Mucosa of rectum (tissue), 2 donors: ENCODE results near the gene XYLT1.

Experiments
- H3K27ac ChIP-seq, 2 donors: one replicate each; pipeline ENCODE4 v1.7.0; 2013; ENCODE audit warnings: inconsistent platforms in 2 of 2, low read depth in 2 of 2, low read length in 2 of 2
- H3K27me3 ChIP-seq, 2 donors: one replicate each; pipeline ENCODE4 v1.7.0; 2013; ENCODE audit warnings: low read length in 2 of 2; ENCODE audit not compliant: control insufficient read depth in 2 of 2, insufficient read depth in 2 of 2
- H3K36me3 ChIP-seq, 2 donors: one replicate each; pipeline ENCODE4 v1.7.0; 2013; ENCODE audit warnings: low read length in 2 of 2; ENCODE audit not compliant: control insufficient read depth in 2 of 2, insufficient read depth in 2 of 2
- H3K4me1 ChIP-seq, 2 donors: one replicate each; pipeline ENCODE4 v1.7.0; 2013; ENCODE audit warnings: low read length in 2 of 2, mild to moderate bottlenecking in 1 of 2; ENCODE audit not compliant: control insufficient read depth in 2 of 2, insufficient read depth in 2 of 2
- H3K4me3 ChIP-seq, 2 donors: one replicate each; pipeline ENCODE4 v1.7.0; 2013; ENCODE audit warnings: low read length in 2 of 2
- H3K9ac ChIP-seq, 2 donors: one replicate each; pipeline ENCODE4 v1.7.0; 2013; ENCODE audit warnings: low read length in 2 of 2, low read depth in 1 of 2, mild to moderate bottlenecking in 1 of 2
- H3K9me3 ChIP-seq, 2 donors: one replicate each; pipeline ENCODE4 v1.7.0; 2013; ENCODE audit warnings: low read length in 2 of 2; ENCODE audit not compliant: control insufficient read depth in 2 of 2
- donor health status: healthy.
- donor health status: Normal muscosa, but diverticular disease.

The XYLT1 gene

DNA sequence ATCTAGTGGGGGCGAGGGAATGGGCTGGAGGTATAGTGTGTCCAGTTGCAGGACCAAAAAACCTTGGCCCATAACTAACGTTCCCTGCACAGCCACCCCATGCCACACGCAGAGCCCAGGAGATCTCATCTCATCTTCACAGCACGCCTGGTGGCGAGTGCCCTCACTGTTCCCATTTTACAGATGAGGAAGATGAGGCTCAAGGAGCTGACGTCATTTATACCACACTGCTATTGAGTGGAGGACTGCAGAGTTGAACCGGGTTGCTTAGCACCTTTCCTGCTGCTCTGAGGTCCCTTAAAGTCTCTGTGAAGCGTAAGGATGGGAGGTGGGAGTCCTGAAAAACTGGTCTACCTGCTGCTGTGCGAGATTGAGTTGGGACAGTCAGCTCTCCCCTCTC, 172.5 kb downstream of the XYLT1 start:
- Histone ChIP-seq H3K4me1 (peaks cover 12 to 17% of the 10 kb centered on the region in 2 donors), H3K27ac (no peak overlapping the region), H3K4me3 (no peak overlapping the region), H3K36me3 (no peaks in the 10 kb centered on the region), H3K27me3 (no peaks in the 10 kb centered on the region), H3K9me3 (no peaks in the 10 kb centered on the region), H3K9ac (no peak overlapping the region)

DNA sequence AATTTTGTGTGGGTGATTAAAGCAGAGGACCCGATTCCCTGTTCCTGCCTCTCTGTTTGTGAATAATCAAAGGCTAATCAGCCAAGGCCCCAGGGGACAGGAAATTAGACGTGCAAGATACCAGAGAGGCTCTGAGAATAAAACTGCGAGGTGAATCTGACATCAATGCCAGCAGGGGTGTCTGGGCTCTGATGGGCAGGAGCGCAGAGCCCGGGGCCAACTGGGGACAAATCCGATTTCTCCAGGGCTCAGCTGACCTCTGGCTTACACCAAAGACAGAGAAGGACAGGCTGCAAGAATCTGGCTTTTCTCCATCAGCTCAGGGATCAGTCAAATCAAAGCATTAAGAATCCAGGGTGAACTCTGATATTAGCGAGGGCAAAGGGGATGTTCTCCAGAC, 174.3 kb downstream of the XYLT1 start:
- H3K27me3 ChIP-seq: no peaks in the 10 kb centered on the region
- no peak overlapping the region for H3K4me3 ChIP-seq
- no peaks in the 10 kb centered on the region for H3K4me1 ChIP-seq
- H3K9ac ChIP-seq: no peak overlapping the region
- H3K36me3 ChIP-seq: no peaks in the 10 kb centered on the region
- H3K9me3 ChIP-seq: no peaks in the 10 kb centered on the region
- H3K27ac ChIP-seq: no peak overlapping the region

DNA sequence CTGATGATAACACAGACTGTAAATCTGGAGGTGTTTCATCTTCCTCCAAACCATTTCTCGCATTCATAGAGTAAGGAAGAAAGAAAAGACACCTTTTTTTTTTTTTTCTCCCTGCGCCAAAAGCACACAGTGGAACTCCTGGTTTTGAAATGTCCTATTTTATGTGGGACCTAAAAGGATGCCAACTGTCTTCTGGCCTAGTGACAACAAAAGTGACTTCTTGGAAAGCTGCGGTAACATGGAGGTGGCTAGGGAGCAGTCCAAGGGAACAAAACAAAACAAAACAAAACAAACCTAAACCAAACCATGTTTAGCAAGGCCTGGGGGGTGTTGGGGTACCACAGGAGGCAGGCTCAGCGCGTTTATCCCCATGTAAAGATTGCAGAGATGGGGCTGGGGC, 174.8 kb downstream of the XYLT1 start:
- no peak overlapping the region for H3K9ac ChIP-seq
- H3K4me3 ChIP-seq: no peak overlapping the region
- H3K36me3 ChIP-seq: no peaks in the 10 kb centered on the region
- H3K9me3 ChIP-seq: no peaks in the 10 kb centered on the region
- no peaks in the 10 kb centered on the region for H3K27me3 ChIP-seq
- H3K27ac ChIP-seq: no peak overlapping the region
- H3K4me1 ChIP-seq: peaks cover 0 to 3% of the 10 kb centered on the region in 2 donors

DNA sequence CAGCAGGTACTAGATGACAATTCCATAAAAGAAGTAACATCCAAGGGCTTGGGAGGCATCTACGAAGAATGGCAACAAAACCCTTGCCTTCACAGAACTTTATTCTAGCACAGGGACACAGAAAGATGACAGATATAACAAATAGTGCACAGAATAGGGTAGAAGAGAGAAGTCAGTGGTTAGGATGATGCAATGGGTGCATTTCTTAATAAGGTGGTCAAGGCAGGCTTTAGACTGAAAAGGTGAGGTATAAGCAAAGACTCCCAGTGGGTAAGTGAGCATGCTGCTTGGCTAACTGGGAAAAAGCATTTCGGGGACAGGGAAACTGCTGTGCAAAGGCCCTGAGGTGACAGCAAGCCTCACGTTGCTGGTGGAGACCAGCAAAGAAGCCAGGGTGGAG, 175.9 kb downstream of the XYLT1 start:
- Histone ChIP-seq H3K27me3 (no peaks in the 10 kb centered on the region), H3K4me1 (peaks cover 0 to 3% of the 10 kb centered on the region in 2 donors), H3K9ac (no peak overlapping the region), H3K4me3 (no peak overlapping the region), H3K36me3 (no peaks in the 10 kb centered on the region), H3K9me3 (no peaks in the 10 kb centered on the region), H3K27ac (no peak overlapping the region)

DNA sequence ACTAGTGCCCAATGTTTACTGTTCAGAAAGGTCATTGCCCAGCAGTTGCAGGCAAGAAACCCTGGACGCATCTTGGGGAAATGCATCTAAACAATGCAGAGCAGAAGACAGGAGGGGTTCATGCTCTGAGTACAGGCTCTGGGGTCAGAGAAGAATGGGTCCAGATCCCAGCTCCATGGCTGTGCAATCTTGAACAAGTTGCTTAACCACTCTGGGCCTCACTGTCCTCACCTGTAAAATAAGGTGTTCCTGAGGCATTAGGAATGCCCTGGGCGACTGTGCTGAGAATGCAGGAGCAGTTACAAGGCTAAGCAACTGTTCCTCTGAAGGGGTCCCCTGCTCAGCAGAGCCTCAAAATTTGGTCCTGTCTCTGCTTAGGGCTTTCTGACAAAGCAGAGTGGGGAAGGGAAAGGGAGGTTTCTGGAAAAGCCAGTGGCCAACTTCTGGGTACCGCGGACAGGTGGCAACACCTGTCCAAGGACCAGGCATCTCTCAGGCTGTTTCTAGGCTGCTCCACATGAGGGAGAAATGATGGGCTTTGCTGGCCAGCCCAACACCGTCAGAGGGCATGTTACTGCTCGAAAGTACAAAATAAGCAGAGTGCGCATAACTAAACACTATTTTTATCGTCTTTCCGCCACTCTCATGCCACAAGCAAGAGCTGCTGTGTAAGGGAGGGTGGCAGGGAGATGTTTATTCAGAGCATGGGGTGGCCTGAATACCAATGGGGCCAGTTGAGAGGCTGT, 176.8 kb downstream of the XYLT1 start:
- H3K9ac ChIP-seq: no peak overlapping the region
- H3K4me1 ChIP-seq: peaks cover 0 to 3% of the 10 kb centered on the region in 2 donors
- H3K9me3 ChIP-seq: no peaks in the 10 kb centered on the region
- no peaks in the 10 kb centered on the region for H3K27me3 ChIP-seq
- no peak overlapping the region for H3K27ac ChIP-seq
- no peak overlapping the region for H3K4me3 ChIP-seq
- H3K36me3 ChIP-seq: no peaks in the 10 kb centered on the region

DNA sequence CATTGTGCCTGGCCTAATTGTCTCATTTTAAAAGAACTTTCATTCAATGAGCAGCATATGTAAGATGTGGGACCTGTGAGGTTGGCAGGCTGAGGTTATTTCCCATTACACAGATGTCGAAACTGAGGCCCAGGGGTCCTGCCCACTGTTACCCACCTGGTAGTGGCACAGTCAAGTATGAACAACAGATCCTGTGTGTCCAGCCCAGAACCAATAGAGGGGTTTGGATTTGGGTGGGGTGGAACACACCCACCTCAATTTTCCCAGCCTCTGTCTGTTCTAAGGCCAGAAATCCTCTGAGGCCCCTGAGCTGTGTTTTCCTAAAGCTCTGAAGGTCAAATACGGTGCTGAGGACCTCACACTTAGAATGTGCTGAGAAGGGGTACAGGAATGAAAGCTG, 179.5 kb downstream of the XYLT1 start:
- no peaks in the 10 kb centered on the region for H3K36me3 ChIP-seq
- no peaks in the 10 kb centered on the region for H3K27me3 ChIP-seq
- no peak overlapping the region for H3K4me3 ChIP-seq
- no peak overlapping the region for H3K27ac ChIP-seq
- peaks cover 0 to 3% of the 10 kb centered on the region in 2 donors for H3K4me1 ChIP-seq
- H3K9ac ChIP-seq: no peak overlapping the region
- H3K9me3 ChIP-seq: no peaks in the 10 kb centered on the region

DNA sequence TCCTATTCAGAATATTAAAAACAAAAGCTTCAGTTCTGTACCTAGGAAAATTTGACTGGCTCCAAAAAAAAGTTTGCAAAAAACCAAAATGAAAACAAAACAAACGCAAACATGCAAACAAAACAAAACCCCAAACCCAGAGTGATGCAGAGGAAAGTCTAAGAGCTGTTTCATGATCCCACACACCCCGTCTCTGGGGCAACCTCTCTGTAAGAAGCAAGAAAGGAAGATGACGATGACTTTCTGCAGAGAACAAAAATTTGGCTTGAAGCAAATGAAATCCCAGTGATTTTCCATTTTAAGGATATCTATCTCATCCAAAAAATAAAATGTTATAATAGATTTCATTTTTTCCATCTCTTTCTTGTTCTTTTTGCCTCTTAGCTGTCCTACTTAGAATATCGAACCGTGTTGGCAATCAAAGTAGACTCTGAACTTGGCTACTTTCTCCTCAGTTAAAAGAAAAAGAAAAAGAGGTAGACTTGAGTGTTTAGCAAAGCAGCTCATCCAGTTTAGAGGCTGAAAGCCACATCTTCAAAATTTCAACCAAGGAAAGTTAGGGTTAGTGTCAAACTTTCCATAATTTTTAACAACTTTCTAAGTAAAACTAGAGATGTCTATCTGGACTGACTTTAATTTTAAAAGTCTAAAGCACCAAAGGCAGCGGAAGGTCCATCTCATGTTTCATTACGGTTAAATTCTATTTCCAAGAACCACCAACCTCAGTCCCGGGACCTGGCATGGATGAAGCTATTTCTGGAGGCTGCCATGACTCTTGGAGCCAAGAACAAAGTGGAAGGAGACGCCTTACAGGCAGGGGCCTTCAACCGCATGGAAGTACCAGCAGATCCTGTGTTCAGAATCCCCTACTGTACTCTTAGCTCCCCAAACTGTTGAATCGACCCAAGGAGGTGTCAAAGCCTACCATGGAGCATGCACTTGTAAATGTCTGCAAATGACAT, 180.8 kb downstream of the XYLT1 start:
- H3K4me3 ChIP-seq: no peak overlapping the region
- H3K9me3 ChIP-seq: no peaks in the 10 kb centered on the region
- no peak overlapping the region for H3K27ac ChIP-seq
- no peaks in the 10 kb centered on the region for H3K36me3 ChIP-seq
- no peak overlapping the region for H3K9ac ChIP-seq
- peaks cover 0 to 3% of the 10 kb centered on the region in 2 donors for H3K4me1 ChIP-seq
- no peaks in the 10 kb centered on the region for H3K27me3 ChIP-seq

DNA sequence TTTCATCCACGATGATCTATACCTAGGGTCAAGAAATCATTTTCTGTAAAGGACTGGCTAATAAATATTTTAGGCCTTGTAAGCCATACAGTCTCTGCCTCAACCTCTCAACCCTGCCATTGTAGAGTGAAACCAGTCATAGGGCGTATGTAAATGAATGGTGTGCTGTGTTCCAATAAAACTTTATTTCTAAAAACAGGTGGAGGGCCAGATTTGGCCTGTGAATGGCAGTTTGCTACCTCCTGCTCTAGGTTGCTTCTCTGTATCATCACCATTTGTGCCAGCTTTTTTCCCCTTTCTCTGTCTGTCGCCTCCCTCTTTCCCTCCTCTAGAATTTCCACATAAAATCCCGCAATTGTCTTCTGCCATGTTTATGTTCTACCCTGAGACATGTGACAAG, 181.7 kb downstream of the XYLT1 start:
- Histone ChIP-seq H3K4me1 (peaks cover 0 to 3% of the 10 kb centered on the region in 2 donors), H3K27me3 (no peaks in the 10 kb centered on the region), H3K36me3 (no peaks in the 10 kb centered on the region), H3K9ac (no peak overlapping the region), H3K4me3 (no peak overlapping the region), H3K27ac (no peak overlapping the region), H3K9me3 (no peaks in the 10 kb centered on the region)

DNA sequence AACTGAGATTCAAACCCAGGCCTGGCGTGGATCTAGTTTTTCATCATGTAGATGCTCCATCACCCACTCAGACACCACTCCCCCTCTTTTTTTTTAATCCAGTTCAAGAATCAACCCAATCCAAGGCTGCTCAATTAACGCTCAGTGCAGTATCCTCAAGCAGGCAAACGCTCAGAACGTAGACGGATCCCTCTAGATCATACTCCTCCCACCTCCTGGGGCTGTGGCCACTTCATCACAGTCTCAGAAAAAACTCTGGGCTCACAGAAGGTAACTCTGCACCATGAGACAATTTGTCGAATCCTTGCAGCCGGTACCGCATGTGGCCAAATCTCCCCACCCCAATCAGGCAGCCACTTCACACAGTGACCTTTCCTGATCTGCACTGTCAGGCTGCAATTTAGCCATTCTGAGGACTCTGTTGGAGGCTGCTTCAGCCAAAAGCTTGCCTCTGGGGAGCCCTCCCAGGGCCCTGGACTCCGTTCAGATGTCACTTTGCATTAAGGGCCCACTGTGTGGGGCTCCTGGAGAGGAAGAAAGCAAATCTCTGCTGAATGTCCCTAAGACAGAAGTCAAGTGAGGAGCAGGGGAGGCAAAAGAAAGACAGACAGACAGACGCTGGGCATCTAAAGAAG, 183.5 kb downstream of the XYLT1 start:
- Histone ChIP-seq H3K27me3 (no peaks in the 10 kb centered on the region), H3K9me3 (no peaks in the 10 kb centered on the region), H3K4me3 (no peak overlapping the region), H3K4me1 (peaks cover 0 to 3% of the 10 kb centered on the region in 2 donors), H3K27ac (no peak overlapping the region), H3K36me3 (no peaks in the 10 kb centered on the region), H3K9ac (no peak overlapping the region)

DNA sequence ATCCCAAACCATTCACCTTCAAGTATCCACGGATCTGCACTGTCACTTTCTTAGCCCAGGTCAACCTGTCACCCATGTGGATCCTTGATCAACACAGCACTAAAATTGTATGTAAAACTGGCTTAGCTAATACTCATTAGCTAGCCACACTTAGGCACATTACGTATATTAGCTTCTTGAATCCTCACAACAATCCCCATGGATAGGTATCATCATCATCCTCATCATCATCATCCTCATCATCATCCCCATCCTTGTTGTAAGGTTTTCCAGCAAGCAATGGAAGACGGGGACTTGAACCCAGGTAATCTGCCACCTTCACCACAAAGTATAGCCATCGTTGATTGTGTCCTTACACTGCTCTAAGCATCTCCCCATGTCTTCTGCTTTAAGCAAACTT, 184.3 kb downstream of the XYLT1 start:
- Histone ChIP-seq H3K9ac (no peak overlapping the region), H3K4me3 (no peak overlapping the region), H3K4me1 (peaks cover 0 to 3% of the 10 kb centered on the region in 2 donors), H3K9me3 (no peaks in the 10 kb centered on the region), H3K27me3 (no peaks in the 10 kb centered on the region), H3K27ac (no peak overlapping the region), H3K36me3 (no peaks in the 10 kb centered on the region)
